Natural killer cell (primary cell): ENCODE data around the gene SRC. TPM values are rescaled to one million over a fixed set of nuclear protein-coding genes. Genes with fewer than 3 reads are reported as not detected.

Source experiments
- ATAC-seq, 3 donors: fragments of 150-1000 bp in 2 of 3; fragments of 200-7000 bp in 1 of 3; cut with Tn5 transposase; 1 replicate in 1 of 3; 2 replicates in 2 of 3; pipeline ENCODE4 v1.10.0; 2021; ENCODE audit warnings: mild to moderate bottlenecking in 2 of 3, moderate library complexity in 2 of 3
- DNase-seq, 2 donors: peaks; one replicate each; pipeline versions ENCODE4 v3.0.0 to v3.0.0-alpha.2; 2013 to 2021; ENCODE audit warnings: mixed read lengths in 1 of 2
- H3K27ac ChIP-seq: one replicate; pipeline ENCODE4 v1.5.1; 2013; ENCODE audit warnings: mild to moderate bottlenecking, low read length
- H3K27me3 ChIP-seq: one replicate; pipeline ENCODE4 v1.6.1; 2013; ENCODE audit warnings: low read length; ENCODE audit not compliant: control insufficient read depth, insufficient read depth
- H3K36me3 ChIP-seq: one replicate; pipeline ENCODE4 v1.6.1; 2013; ENCODE audit warnings: low read length; ENCODE audit not compliant: control insufficient read depth, insufficient read depth
- H3K4me1 ChIP-seq: one replicate; pipeline ENCODE4 v1.6.1; 2013; ENCODE audit warnings: low read length; ENCODE audit not compliant: control insufficient read depth, insufficient read depth
- H3K4me3 ChIP-seq: one replicate; pipeline ENCODE4 v1.5.1; 2013; ENCODE audit warnings: low read length
- H3K9me3 ChIP-seq: one replicate; pipeline ENCODE4 v1.6.1; 2013; ENCODE audit warnings: low read length; ENCODE audit not compliant: control insufficient read depth, insufficient read depth
- H3K27ac Mint-ChIP-seq, 2 donors: one replicate each; pipeline ENCODE4 v1.8.0; 2022; ENCODE audit warnings: mild to moderate bottlenecking in 2 of 2, mixed read lengths in 2 of 2, moderate library complexity in 1 of 2
- H3K27me3 Mint-ChIP-seq, 2 donors: one replicate each; pipeline ENCODE4 v1.8.0; 2022; ENCODE audit warnings: low read depth in 2 of 2, mixed read lengths in 2 of 2
- H3K36me3 Mint-ChIP-seq: one replicate; pipeline ENCODE4 v1.8.0; 2022; ENCODE audit warnings: mixed read lengths
- H3K4me1 Mint-ChIP-seq, 2 donors: one replicate each; pipeline ENCODE4 v1.8.0; 2022; ENCODE audit warnings: mixed read lengths in 2 of 2
- H3K4me3 Mint-ChIP-seq: one replicate; pipeline ENCODE4 v1.8.0; 2022; ENCODE audit warnings: mild to moderate bottlenecking, moderate library complexity, mixed read lengths
- H3K9me3 Mint-ChIP-seq, 2 donors: one replicate each; pipeline ENCODE4 v1.8.0; 2022; ENCODE audit warnings: mixed read lengths in 2 of 2
- WGBS: methylation state at CpG from one replicate; pipeline ENCODE4 v1.1.7; 2013; ENCODE audit warnings: missing lambda C conversion rate; ENCODE audit not compliant: insufficient coverage; 5-methylcytosine and 5-hydroxymethylcytosine counted together
- intact Hi-C: fragments of 100-400 bp; cut with micrococcal nuclease; formaldehyde crosslinking; loops from one replicate; pipeline ENCODE4 v1.14.2; 2022
- total RNA-seq, 4 donors: library from RNA; stranded (reverse); fragments of 120-200 nt in 1 of 4; gene quantifications; one replicate each; pipeline versions ENCODE4 v1.2.3 to v1.2.4, GENCODE V29; 2013 to 2022
- TF ChIP-seq, protein P1 (sequence below): fragments of 200-600 bp; IDR thresholded peaks from one replicate; pipeline ENCODE4 v1.8.0; 2022; ENCODE audit warnings: antibody characterized with exemption

Gene SRC
- total RNA-seq, 3 donors from 2014 or later (not counting 1 experiment from before 2014, with no cell fraction given): 2.3 to 15.6 (median 10.5) TPM

- Mint-ChIP-seq H3K9me3 (no peaks in the 10 kb centered on the region), H3K27me3 (peaks cover 0 to 19% of the 10 kb centered on the region in 2 donors), H3K27ac (no peak overlapping the region), H3K4me1 (no peaks in the 10 kb centered on the region), H3K36me3 (no peaks in the 10 kb centered on the region), H3K4me3 (no peak overlapping the region)
- no peak overlapping the region for H3K27ac ChIP-seq
- no peaks in the 10 kb centered on the region for H3K4me1 ChIP-seq
- TF ChIP-seq, protein P1, sequence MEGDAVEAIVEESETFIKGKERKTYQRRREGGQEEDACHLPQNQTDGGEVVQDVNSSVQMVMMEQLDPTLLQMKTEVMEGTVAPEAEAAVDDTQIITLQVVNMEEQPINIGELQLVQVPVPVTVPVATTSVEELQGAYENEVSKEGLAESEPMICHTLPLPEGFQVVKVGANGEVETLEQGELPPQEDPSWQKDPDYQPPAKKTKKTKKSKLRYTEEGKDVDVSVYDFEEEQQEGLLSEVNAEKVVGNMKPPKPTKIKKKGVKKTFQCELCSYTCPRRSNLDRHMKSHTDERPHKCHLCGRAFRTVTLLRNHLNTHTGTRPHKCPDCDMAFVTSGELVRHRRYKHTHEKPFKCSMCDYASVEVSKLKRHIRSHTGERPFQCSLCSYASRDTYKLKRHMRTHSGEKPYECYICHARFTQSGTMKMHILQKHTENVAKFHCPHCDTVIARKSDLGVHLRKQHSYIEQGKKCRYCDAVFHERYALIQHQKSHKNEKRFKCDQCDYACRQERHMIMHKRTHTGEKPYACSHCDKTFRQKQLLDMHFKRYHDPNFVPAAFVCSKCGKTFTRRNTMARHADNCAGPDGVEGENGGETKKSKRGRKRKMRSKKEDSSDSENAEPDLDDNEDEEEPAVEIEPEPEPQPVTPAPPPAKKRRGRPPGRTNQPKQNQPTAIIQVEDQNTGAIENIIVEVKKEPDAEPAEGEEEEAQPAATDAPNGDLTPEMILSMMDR: no peak
- intact Hi-C loops: no loop called here
- 88% methylated on average over 9 of the region's 9 CpGs for WGBS
- no peak overlapping the region for H3K4me3 ChIP-seq
- H3K9me3 ChIP-seq: no peaks in the 10 kb centered on the region
- ATAC-seq: no peak
- peaks cover 5% of the 10 kb centered on the region for H3K27me3 ChIP-seq
- DNase-seq: no peak
- no peaks in the 10 kb centered on the region for H3K36me3 ChIP-seq
Measured at GRCh38 chr20:37425103-37425625, 79.2 kb downstream of the SRC start.

DNA sequence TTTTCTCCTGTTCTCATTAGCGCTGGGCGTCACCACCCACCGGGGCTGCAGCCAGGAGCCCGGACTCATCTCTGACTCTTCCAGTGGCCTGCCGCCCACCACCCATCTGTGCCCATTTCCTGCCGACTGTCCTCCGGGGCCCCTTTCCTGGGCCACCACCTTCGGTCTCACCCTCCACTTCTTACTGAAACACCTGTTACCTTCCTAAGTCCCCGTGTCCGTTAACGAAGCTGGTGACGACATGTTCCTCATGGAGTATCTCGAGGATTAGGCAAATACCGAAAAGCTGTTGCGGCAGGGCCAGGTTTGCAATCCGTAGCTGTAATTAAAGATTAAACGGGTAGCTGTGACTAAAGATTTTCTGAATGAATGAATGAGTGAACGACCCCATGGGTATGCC, 80.2 kb downstream of the SRC start:
- no peak overlapping the region for H3K4me3 ChIP-seq
- H3K4me3 Mint-ChIP-seq: no peak overlapping the region
- TF ChIP-seq, protein P1: no peak
- no peaks in the 10 kb centered on the region for H3K4me1 Mint-ChIP-seq
- peaks cover 5% of the 10 kb centered on the region for H3K27me3 ChIP-seq
- H3K27me3 Mint-ChIP-seq: peaks cover 0 to 19% of the 10 kb centered on the region in 2 donors
- H3K9me3 Mint-ChIP-seq: no peaks in the 10 kb centered on the region
- H3K9me3 ChIP-seq: no peaks in the 10 kb centered on the region
- WGBS: 81% methylated on average over 18 of the region's 18 CpGs
- H3K27ac Mint-ChIP-seq: no peak overlapping the region
- ATAC-seq (no peak), DNase-seq (no peak)
- H3K36me3 ChIP-seq: no peaks in the 10 kb centered on the region
- H3K36me3 Mint-ChIP-seq: no peaks in the 10 kb centered on the region
- H3K4me1 ChIP-seq: no peaks in the 10 kb centered on the region
- intact Hi-C loops: no loop called here
- no peak overlapping the region for H3K27ac ChIP-seq

- Histone ChIP-seq H3K36me3 (no peaks in the 10 kb centered on the region), H3K4me1 (no peaks in the 10 kb centered on the region), H3K27ac (no peak overlapping the region), H3K27me3 (peaks cover 5% of the 10 kb centered on the region), H3K9me3 (no peaks in the 10 kb centered on the region), H3K4me3 (no peak overlapping the region)
- no peaks in the 10 kb centered on the region for H3K4me1 Mint-ChIP-seq
- H3K9me3 Mint-ChIP-seq: no peaks in the 10 kb centered on the region
- intact Hi-C loops: no loop called here
- 80% methylated on average over 3 of the region's 3 CpGs for WGBS
- H3K4me3 Mint-ChIP-seq: no peak overlapping the region
- H3K36me3 Mint-ChIP-seq: no peaks in the 10 kb centered on the region
- no peak for ATAC-seq
- H3K27me3 Mint-ChIP-seq: peaks cover 0 to 14% of the 10 kb centered on the region in 2 donors
- TF ChIP-seq, protein P1: no peak
- no peak for DNase-seq
- no peak overlapping the region for H3K27ac Mint-ChIP-seq
Measured at GRCh38 chr20:37426978-37427377, 81.0 kb downstream of the SRC start.

DNA sequence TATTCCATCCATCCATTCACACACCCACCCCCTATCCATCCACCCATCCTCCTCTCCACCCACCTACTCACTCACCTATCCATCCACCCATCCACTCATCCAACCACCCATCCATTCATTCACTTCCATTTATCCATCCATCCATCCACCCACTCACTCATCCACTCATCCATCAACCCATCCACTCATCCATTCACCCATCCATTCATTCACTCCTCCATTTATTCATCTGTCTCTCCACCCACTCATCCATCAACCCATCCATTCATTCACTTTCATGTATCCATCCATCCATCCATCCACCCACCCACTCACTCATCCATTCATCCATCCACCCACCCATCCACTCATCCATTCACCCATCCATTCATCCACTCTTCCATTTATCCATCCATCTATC, 84.1 kb downstream of the SRC start:
- TF ChIP-seq, protein P1: no peak
- ATAC-seq (no peak), DNase-seq (no peak)
- Histone ChIP-seq H3K27me3 (no peaks in the 10 kb centered on the region), H3K36me3 (no peaks in the 10 kb centered on the region), H3K4me3 (no peak overlapping the region), H3K27ac (no peak overlapping the region), H3K4me1 (no peaks in the 10 kb centered on the region), H3K9me3 (no peaks in the 10 kb centered on the region)
- intact Hi-C loops: no loop called here
- Mint-ChIP-seq H3K4me1 (no peaks in the 10 kb centered on the region), H3K9me3 (no peaks in the 10 kb centered on the region), H3K4me3 (no peak overlapping the region), H3K27me3 (no peaks in the 10 kb centered on the region), H3K36me3 (no peaks in the 10 kb centered on the region), H3K27ac (no peak overlapping the region)
